ENCODE results near the gene BUD31. TPM values are rescaled to one million over a fixed set of nuclear protein-coding genes. Genes with fewer than 3 reads are reported as not detected.

Gene BUD31
- polyA plus RNA-seq, 1 experiment, result 82.3 TPM

- Histone ChIP-seq H3K27me3 (ENCODE audit: control insufficient read depth, insufficient read depth, low read length) (no peaks in the 10 kb centered on the region), H3K27ac (ENCODE audit: low read depth, low read length) (no peak overlapping the region), H3K9me3 (ENCODE audit: control insufficient read depth, insufficient read depth, low read length) (no peaks in the 10 kb centered on the region), H3K4me3 (ENCODE audit: low read depth, low read length) (no peak overlapping the region)
- POLR2A ChIA-PET, result interaction anchor here (1.8 kb wide), 1 partner anchor 9 kb away, joined by 12 read pairs; the partner anchor contains the start of genes BUD31 and PDAP1
- no peak for DNase-seq (ENCODE audit: low read depth, low spot score)
- no peak for TF ChIP-seq CTCF (IDR thresholded peaks at IDR 0.05; ENCODE audit: low read depth, low read length)
- CTCF ChIA-PET, result no interaction called here
These were observed 9.2 kb upstream of the BUD31 start for GRCh38 chr7:99399597-99399996.

- no peaks in the 10 kb centered on the region for H3K27me3 ChIP-seq (ENCODE audit: control insufficient read depth, insufficient read depth, low read length)
- no peak overlapping the region for H3K4me3 ChIP-seq (ENCODE audit: low read depth, low read length)
- no peak for DNase-seq (ENCODE audit: low read depth, low spot score)
- H3K9me3 ChIP-seq (ENCODE audit: control insufficient read depth, insufficient read depth, low read length), result no peaks in the 10 kb centered on the region
- H3K27ac ChIP-seq (ENCODE audit: low read depth, low read length), result no peak overlapping the region
- ChIA-PET CTCF (no interaction called here), POLR2A (interaction anchor here (0.7 kb wide), 1 partner anchor 9 kb away, joined by 6 read pairs; no protein-coding TSS in a partner anchor)
- TF ChIP-seq CTCF (IDR thresholded peaks at IDR 0.05; ENCODE audit: low read depth, low read length), result no peak
These were observed 5.9 kb upstream of the BUD31 start for GRCh38 chr7:99402854-99403253.

GRCh38 chr7:99403764-99404163, 5.0 kb upstream of the BUD31 start:
- TF ChIP-seq CTCF (IDR thresholded peaks at IDR 0.05; ENCODE audit: low read depth, low read length), result no peak
- no peaks in the 10 kb centered on the region for H3K27me3 ChIP-seq (ENCODE audit: control insufficient read depth, insufficient read depth, low read length)
- no peak overlapping the region for H3K4me3 ChIP-seq (ENCODE audit: low read depth, low read length)
- no peak for DNase-seq (ENCODE audit: low read depth, low spot score)
- H3K27ac ChIP-seq (ENCODE audit: low read depth, low read length), result no peak overlapping the region
- POLR2A ChIA-PET, result interaction anchor here (0.7 kb wide), 1 partner anchor 28 kb away, joined by 4 read pairs; no protein-coding TSS in a partner anchor
- H3K9me3 ChIP-seq (ENCODE audit: control insufficient read depth, insufficient read depth, low read length), result no peaks in the 10 kb centered on the region
- CTCF ChIA-PET, result no interaction called here

GRCh38 chr7:99404235-99404976, 4.4 kb upstream of the BUD31 start:
- no peak for TF ChIP-seq CTCF (IDR thresholded peaks at IDR 0.05; ENCODE audit: low read depth, low read length)
- CTCF ChIA-PET, result no interaction called here
- POLR2A ChIA-PET, result interaction anchor here (0.7 kb wide), 1 partner anchor 28 kb away, joined by 4 read pairs; no protein-coding TSS in a partner anchor
- Histone ChIP-seq H3K4me3 (ENCODE audit: low read depth, low read length) (no peak overlapping the region), H3K27me3 (ENCODE audit: control insufficient read depth, insufficient read depth, low read length) (no peaks in the 10 kb centered on the region), H3K9me3 (ENCODE audit: control insufficient read depth, insufficient read depth, low read length) (no peaks in the 10 kb centered on the region), H3K27ac (ENCODE audit: low read depth, low read length) (no peak overlapping the region)
- no peak for DNase-seq (ENCODE audit: low read depth, low spot score)

- TF ChIP-seq CTCF (IDR thresholded peaks at IDR 0.05; ENCODE audit: low read depth, low read length), result no peak
- POLR2A ChIA-PET, result no interaction called here
- H3K27me3 ChIP-seq (ENCODE audit: control insufficient read depth, insufficient read depth, low read length), result no peaks in the 10 kb centered on the region
- no peak overlapping the region for H3K27ac ChIP-seq (ENCODE audit: low read depth, low read length)
- DNase-seq (ENCODE audit: low read depth, low spot score), result no peak
- H3K9me3 ChIP-seq (ENCODE audit: control insufficient read depth, insufficient read depth, low read length), result no peaks in the 10 kb centered on the region
- H3K4me3 ChIP-seq (ENCODE audit: low read depth, low read length), result no peak overlapping the region
- CTCF ChIA-PET, result no interaction called here
These were observed 3.8 kb upstream of the BUD31 start for GRCh38 chr7:99404977-99405320.
